PC-3 (cell line): ENCODE data around the gene MMP11.

Source experiments
- CTCF ChIP-seq: fragments of 300-600 bp; sonication (generic); conservative IDR thresholded peaks from 2 replicates; pipeline ENCODE4 v1.5.1; 2017; ENCODE audit warnings: antibody characterized with exemption, low read depth, mild to moderate bottlenecking, low read length
- EZH2 ChIP-seq: fragments of 300-600 bp; sonication (generic); IDR thresholded peaks from one replicate; pipeline ENCODE4 v1.6.1; 2017; ENCODE audit warnings: antibody characterized with exemption, mild to moderate bottlenecking, low read length; ENCODE audit not compliant: unreplicated experiment
- EZH2phosphoT487 ChIP-seq: fragments of 300-600 bp; sonication (generic); IDR thresholded peaks from 2 replicates; pipeline ENCODE4 v1.6.1; 2018; ENCODE audit warnings: mild to moderate bottlenecking, antibody characterized with exemption, low read length, borderline replicate concordance

- TF ChIP-seq CTCF (no peak), EZH2phosphoT487 (no peak), EZH2 (no peak)
Observed at GRCh38 chr22:23760056-23760455, 12.6 kb upstream of the MMP11 start.
